GM19035 (cell line): ENCODE results near the gene IQCM.

ENCODE experiments used
- ATAC-seq: cut with Tn5 transposase; IDR thresholded peaks from one replicate; pipeline ENCODE4 v1.9.1; 2021; ENCODE audit not compliant: unreplicated experiment

Gene IQCM

GRCh38 chr4:149322203-149322602 lies 493.4 kb downstream of the IQCM start:
- ATAC-seq: no peak

- no peak for ATAC-seq
Observed at GRCh38 chr4:149321438-149321837, 494.2 kb downstream of the IQCM start.

GRCh38 chr4:149311076-149311475 lies 504.6 kb downstream of the IQCM start:
- no peak for ATAC-seq

- ATAC-seq: no peak
Observed at GRCh38 chr4:149306537-149306936, 509.1 kb downstream of the IQCM start.
